AG04450 (cell line): ENCODE data around the gene ROGDI. TPM values are rescaled to one million over a fixed set of nuclear protein-coding genes. Genes with fewer than 3 reads are reported as not detected.

Experiments used
- CTCF ChIA-PET: fragments of 300-600, 350-600 bp; formaldehyde crosslinking; extraction: SDS; loops from one replicate; lab custom pipeline; 2022; ENCODE audit warnings: antibody characterized with exemption, inconsistent platforms; lab: Charles Lee
- POLR2A ChIA-PET: fragments of 350-600 bp; formaldehyde crosslinking; extraction: SDS; loops from one replicate; lab custom pipeline; 2021; ENCODE audit warnings: antibody characterized with exemption, inconsistent platforms; lab: Yijun Ruan, JAX
- DNase-seq: peaks from one replicate; pipeline ENCODE4 v3.0.0-alpha.2; 2011; ENCODE audit warnings: low read depth, low spot score
- H3K27ac ChIP-seq: one replicate; pipeline ENCODE4 v1.5.1; 2012; ENCODE audit warnings: low read depth, low read length, control low read depth
- H3K27me3 ChIP-seq: one replicate; pipeline ENCODE4 v1.6.0; 2012; ENCODE audit warnings: low read length; ENCODE audit not compliant: control insufficient read depth, insufficient read depth
- H3K4me3 ChIP-seq: 2 replicates; pipeline ENCODE4 v1.5.1; 2011; ENCODE audit warnings: mild to moderate bottlenecking, low read depth, low read length, control low read depth
- H3K9me3 ChIP-seq: 2 replicates; pipeline ENCODE4 v1.5.1; 2012; ENCODE audit warnings: low read length; ENCODE audit not compliant: control insufficient read depth, insufficient read depth
- CTCF ChIP-seq: IDR thresholded peaks from 2 replicates; pipeline ENCODE4 v1.5.1; 2011; ENCODE audit warnings: low read depth, low read length, control low read depth, inconsistent platforms
- polyA plus RNA-seq: library from polyadenylated mRNA; depleted of rRNA; stranded (reverse); fragments of >200 nt; gene quantifications from 2 replicates; pipeline ENCODE4 v1.2.3, GENCODE V29; 2011

The ROGDI gene
- polyA plus RNA-seq, 1 experiment: 9.2 TPM

- TF ChIP-seq CTCF: no peak
- H3K27me3 ChIP-seq: no peaks in the 10 kb centered on the region
- no peaks in the 10 kb centered on the region; the same call in 1 of the 2 replicates for H3K9me3 ChIP-seq
- no peak for DNase-seq
- CTCF ChIA-PET: no interaction called here
- no peak overlapping the region for H3K4me3 ChIP-seq
- POLR2A ChIA-PET: no interaction called here
- no peak overlapping the region for H3K27ac ChIP-seq
Observed at GRCh38 chr16:4763791-4764190, 38.6 kb downstream of the ROGDI start.

GRCh38 chr16:4762205-4762604 is 40.2 kb downstream of the ROGDI start:
- peak overlapping the region; percentile 21 for H3K27ac ChIP-seq
- ChIA-PET POLR2A (interaction anchor here (0.9 kb wide), 1 partner anchor 15 kb away, joined by 4 read pairs; no protein-coding TSS in a partner anchor), CTCF (no interaction called here)
- no peak for DNase-seq
- H3K9me3 ChIP-seq: no peaks in the 10 kb centered on the region; the same call in 1 of the 2 replicates
- H3K4me3 ChIP-seq: no peak overlapping the region
- H3K27me3 ChIP-seq: no peaks in the 10 kb centered on the region
- no peak for TF ChIP-seq CTCF

DNA sequence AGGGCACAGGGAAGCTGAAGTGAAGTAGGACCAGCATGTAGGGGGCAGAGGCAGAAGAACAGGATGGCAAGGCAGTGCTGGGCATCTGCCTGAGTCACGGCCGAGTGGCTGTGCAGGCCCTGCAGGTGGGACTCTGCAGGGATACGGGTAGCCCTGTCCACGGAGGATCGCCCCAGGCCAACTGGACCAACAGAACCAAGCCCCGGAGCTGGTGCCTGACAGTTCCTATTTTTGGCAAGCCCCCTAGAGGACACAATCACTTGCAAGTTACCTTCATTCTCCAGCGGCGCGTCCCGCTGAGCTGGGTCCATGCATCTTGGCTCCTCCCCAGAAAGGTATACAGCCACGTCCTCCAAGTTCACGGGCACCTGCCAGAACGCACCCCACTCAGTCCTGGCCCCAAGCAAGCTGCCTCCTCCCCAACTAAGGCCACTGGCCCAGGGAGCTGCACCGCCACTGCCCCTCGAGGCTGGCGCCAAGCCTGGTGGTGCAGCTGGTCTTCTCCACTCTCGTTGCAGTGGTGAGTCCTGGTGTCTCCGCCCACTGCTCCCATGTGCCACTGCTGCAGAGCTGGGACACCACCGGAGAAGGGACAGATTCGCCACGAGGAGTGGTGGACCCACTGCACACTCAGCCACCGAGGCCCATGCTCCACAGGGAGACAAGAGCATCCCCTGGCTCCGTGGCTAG is 42.1 kb downstream of the ROGDI start:
- Histone ChIP-seq H3K27me3 (no peaks in the 10 kb centered on the region), H3K27ac (no peak overlapping the region), H3K4me3 (no peak overlapping the region), H3K9me3 (peaks cover 5% of the 10 kb centered on the region; the same call in 1 of the 2 replicates)
- ChIA-PET POLR2A (no interaction called here), CTCF (no interaction called here)
- DNase-seq: no peak
- TF ChIP-seq CTCF: no peak

DNA sequence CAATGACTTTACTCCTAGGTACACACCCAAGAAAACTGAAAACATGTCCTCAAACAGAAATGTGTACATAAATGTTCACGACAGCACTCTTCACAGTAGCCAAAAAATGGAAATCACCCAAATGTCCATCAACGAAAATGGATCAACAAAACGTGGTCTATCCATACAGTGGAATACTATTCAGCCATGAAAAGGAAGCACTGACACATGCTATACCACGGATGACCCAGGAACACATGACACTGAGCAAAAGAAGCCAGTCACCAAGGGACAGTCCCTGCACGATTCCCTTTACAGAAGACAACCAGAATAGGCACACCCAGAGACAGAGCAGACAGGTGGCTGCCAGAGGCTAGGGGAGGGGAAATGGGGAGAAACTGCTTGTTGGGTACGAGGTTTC is 46.7 kb downstream of the ROGDI start:
- Histone ChIP-seq H3K27ac (no peak overlapping the region), H3K9me3 (peaks cover 10% of the 10 kb centered on the region), H3K4me3 (no peak overlapping the region), H3K27me3 (no peaks in the 10 kb centered on the region)
- CTCF ChIA-PET: no interaction called here
- POLR2A ChIA-PET: interaction anchor here (1.2 kb wide), 1 partner anchor 9 kb away, joined by 4 read pairs; no protein-coding TSS in a partner anchor
- no peak for TF ChIP-seq CTCF
- no peak for DNase-seq

- no peak overlapping the region for H3K4me3 ChIP-seq
- no peak overlapping the region for H3K27ac ChIP-seq
- no peaks in the 10 kb centered on the region for H3K27me3 ChIP-seq
- TF ChIP-seq CTCF: no peak
- DNase-seq: no peak
- CTCF ChIA-PET: no interaction called here
- POLR2A ChIA-PET: interaction anchor here (1.2 kb wide), 1 partner anchor 10 kb away, joined by 4 read pairs; no protein-coding TSS in a partner anchor
- H3K9me3 ChIP-seq: peaks cover 10% of the 10 kb centered on the region
Observed at GRCh38 chr16:4754865-4755264, 47.6 kb downstream of the ROGDI start.
